Measurements from ENCODE around the gene IKZF2. TPM values are rescaled to one million over a fixed set of nuclear protein-coding genes. Genes with fewer than 3 reads are reported as not detected.
A peak's percentile ranks its signal among the peaks of the same experiment; 100 is the strongest.

IKZF2 gene
- total RNA-seq, 1 experiment from 2014 or later = 3.0 TPM

DNA sequence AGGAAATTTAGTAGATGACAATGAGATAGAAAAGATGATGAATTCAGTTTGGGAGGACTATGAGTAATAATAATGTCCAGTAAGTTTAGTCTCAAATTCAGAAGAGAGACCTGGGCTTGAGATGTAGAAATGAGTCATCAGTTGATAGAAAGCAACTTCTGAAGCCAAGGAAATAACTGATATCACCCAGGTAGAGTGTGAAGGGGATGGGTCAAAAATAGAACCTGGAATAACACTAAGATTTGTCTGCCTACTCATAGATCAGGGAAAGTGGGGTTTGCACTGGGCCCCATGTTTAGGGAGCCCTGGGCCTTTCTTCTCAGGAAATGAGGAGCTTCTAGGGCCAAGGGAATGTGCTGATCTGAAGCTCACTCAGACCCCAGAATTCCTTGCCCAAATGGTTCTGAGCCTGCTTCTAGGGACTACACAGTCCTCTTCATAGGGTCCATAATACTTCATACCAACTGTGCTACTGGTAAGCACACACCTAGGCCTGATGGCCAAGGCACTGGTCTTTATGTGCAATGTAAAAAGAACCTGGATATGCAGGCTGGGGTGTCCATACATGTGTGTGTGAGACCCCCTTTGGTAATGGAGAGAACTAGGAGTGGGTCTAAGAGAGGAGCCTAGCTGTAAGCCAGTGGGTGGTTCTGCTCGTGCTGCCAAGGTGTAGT lies 141.2 kb downstream of the IKZF2 start:
- H3K9ac ChIP-seq (ENCODE audit: extremely low read depth, insufficient read length, low read length) = no peak overlapping the region
- no peak for TF ChIP-seq CTCF (conservative IDR thresholded peaks at IDR 0.05)
- WGBS (ENCODE audit: extremely low coverage, insufficient read length, low lambda C conversion rate) = no CpG with 5 or more reads among the region's 1 CpG
- H3K9me3 ChIP-seq (ENCODE audit: control insufficient read depth, low read depth, low read length) = no peaks in the 10 kb centered on the region
- no peak overlapping the region for H2AFZ ChIP-seq (ENCODE audit: low read length)
- no peak overlapping the region for H3K4me2 ChIP-seq (ENCODE audit: insufficient read depth, insufficient read length, low read length)
- no peak overlapping the region for H3K18ac ChIP-seq (ENCODE audit: insufficient read length, low read depth, low read length)
- no peak for DNase-seq
- Mint-ChIP-seq H3K36me3 (ENCODE audit: insufficient read depth in 1 of 3, low read depth in 3 of 3) (no peaks in the 10 kb centered on the region), H3K9me3 (no peaks in the 10 kb centered on the region), H3K27me3 (ENCODE audit: low read depth) (no peaks in the 10 kb centered on the region), H3K4me3 (no peak overlapping the region), H3K27ac (peak overlapping the region in 1 of 3 experiments; percentile 25; a peak in 1 of 7 replicates), H3K4me1 (no peaks in the 10 kb centered on the region)
- no peak overlapping the region for H4K91ac ChIP-seq (ENCODE audit: insufficient read length, low read depth, low read length)
- H2BK12ac ChIP-seq (ENCODE audit: insufficient read length, low read depth, low read length) = no peak overlapping the region
- H2BK5ac ChIP-seq (ENCODE audit: insufficient read length, low read length) = no peak overlapping the region
- no peak overlapping the region for H2BK120ac ChIP-seq (ENCODE audit: low read depth, low read length, poor library complexity, severe bottlenecking)
- H4K8ac ChIP-seq (replicated peaks; ENCODE audit: insufficient read length, low read depth, low read length) = no peak overlapping the region
- H2AK5ac ChIP-seq (ENCODE audit: insufficient read length, low read length) = no peak overlapping the region
- H2BK20ac ChIP-seq (ENCODE audit: low read depth, low read length, poor library complexity, severe bottlenecking) = no peak overlapping the region
- H3K79me2 ChIP-seq (ENCODE audit: insufficient read depth, low read length) = no peaks in the 10 kb centered on the region
- no peaks in the 10 kb centered on the region for H3K79me1 ChIP-seq (ENCODE audit: insufficient read depth, low read depth, low read length, poor library complexity, severe bottlenecking)
- H3K4ac ChIP-seq (ENCODE audit: low read depth, low read length) = no peak overlapping the region
- H3K27me3 ChIP-seq (ENCODE audit: insufficient read depth, low read length) = no peaks in the 10 kb centered on the region
- H4K5ac ChIP-seq (ENCODE audit: insufficient read length, low read depth, low read length) = no peak overlapping the region
- no peak overlapping the region for H3K27ac ChIP-seq (ENCODE audit: insufficient read length, low read depth, low read length)
- H3K23me2 ChIP-seq (ENCODE audit: insufficient read length, low read depth, low read length, poor library complexity, severe bottlenecking) = no peaks in the 10 kb centered on the region
- H3K4me1 ChIP-seq (ENCODE audit: insufficient read depth, low read length) = no peaks in the 10 kb centered on the region
- H3T11ph ChIP-seq (ENCODE audit: low read length) = no peak overlapping the region
- no peak overlapping the region for H3K14ac ChIP-seq (ENCODE audit: insufficient read depth, low read length)
- no peak overlapping the region for H3K56ac ChIP-seq (ENCODE audit: insufficient read length, low read depth, low read length)
- H4K20me1 ChIP-seq (ENCODE audit: control insufficient read depth, insufficient read depth, insufficient read length) = no peaks in the 10 kb centered on the region
- no peak overlapping the region for H3K23ac ChIP-seq (ENCODE audit: insufficient read length, low read depth, low read length)
- no peak overlapping the region for H2BK15ac ChIP-seq (ENCODE audit: low read depth, low read length)
